SIG-M5 treated with dmso at 0.1 percent for 504 hours (cell line): Measurements from ENCODE around the gene HYAL2.

Experiments used
- DNase-seq: peaks from one replicate; lab custom pipeline; 2025; ENCODE audit not compliant: unreplicated experiment; lab: John Stamatoyannopoulos, UW

HYAL2 gene, protein sequence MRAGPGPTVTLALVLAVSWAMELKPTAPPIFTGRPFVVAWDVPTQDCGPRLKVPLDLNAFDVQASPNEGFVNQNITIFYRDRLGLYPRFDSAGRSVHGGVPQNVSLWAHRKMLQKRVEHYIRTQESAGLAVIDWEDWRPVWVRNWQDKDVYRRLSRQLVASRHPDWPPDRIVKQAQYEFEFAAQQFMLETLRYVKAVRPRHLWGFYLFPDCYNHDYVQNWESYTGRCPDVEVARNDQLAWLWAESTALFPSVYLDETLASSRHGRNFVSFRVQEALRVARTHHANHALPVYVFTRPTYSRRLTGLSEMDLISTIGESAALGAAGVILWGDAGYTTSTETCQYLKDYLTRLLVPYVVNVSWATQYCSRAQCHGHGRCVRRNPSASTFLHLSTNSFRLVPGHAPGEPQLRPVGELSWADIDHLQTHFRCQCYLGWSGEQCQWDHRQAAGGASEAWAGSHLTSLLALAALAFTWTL

DNA sequence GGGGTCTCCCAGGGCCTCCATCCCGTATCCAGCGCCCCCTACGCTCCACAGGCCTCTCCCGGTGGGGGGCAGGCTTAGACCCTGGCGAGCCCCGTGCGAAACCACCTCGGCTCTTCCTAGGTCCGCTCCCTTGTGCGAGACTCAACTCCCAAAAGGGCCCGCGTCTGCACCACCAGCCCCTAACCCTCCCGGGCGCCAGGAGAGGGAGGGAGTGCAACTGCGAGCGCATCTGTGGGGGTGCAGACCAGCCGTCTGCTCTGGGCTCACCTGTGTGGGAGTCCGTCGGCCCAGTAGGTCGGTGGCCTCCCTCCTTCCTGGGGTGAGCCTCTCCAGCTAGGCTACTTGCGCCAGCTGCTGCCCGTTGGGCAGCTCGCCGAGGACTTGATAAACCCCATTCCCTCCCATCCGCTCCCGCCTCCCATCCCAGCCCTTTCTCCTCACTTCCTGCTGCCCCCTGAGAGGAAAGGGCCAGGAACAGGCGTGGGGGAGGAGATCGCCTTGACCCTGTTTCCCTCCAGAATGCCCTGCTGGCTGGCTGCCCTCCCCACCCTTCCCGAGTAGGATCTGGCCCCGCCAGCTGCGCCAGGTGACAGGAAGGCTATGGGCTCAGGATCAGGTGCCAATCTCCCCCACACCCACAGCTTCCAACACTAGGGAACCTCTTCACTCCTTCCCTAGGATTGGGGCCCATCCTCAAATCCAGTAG lies at the start of gene HYAL2:
Gene HYAL2, minus strand, starts transcription at position 360 of the 706 bp plus-strand sequence. CDS start 2,256 bp downstream, outside the sequence.
- DNase-seq, result no peak

DNA sequence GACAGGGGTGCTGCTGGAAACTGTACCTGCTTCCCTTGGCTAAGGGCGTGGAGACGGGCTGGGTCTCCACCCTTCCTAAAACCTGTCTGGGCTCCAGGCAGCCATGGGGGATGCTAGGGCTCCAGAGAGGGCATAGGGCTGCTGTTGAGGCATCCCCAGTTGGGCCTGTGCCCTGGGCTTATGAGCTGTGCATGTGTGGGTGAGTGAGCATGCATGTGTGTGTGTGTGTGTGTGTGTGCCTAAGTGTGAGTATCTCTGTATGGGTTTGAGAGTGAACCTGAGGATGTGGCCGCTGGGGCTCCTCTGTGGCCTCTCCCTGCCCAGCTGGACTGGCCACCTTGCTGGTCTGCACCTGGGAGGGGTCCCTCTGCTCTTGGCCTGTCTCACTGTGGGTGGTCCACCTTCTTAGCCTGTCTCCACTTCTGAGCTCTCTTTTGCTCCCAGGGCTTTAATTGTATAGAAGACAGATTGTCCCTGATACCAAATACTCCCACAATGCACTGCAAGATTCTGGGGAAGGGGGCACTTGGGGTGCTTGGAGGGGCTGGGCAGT lies 48.7 kb upstream of the HYAL2 start:
- DNase-seq, result no peak

DNA sequence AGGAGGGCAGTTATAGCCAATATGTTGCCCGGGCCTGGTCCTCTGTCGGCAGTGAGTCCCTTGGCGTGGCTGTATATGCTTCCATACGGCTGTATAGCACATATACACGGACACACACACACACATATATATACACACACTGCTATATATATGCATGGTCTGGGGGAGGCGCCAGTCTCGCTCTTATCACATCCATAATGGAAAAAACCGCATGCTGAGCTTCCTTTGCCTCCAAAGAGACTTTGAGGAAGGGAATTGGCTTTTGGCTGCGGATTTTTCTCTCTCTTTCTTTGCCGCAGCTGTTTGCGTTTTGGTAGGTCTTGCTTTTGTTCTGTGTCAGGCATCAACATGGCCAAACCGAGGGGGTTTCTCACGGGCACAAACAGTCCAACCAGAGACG lies 48.0 kb upstream of the HYAL2 start:
- DNase-seq, result peak; percentile 17

DNA sequence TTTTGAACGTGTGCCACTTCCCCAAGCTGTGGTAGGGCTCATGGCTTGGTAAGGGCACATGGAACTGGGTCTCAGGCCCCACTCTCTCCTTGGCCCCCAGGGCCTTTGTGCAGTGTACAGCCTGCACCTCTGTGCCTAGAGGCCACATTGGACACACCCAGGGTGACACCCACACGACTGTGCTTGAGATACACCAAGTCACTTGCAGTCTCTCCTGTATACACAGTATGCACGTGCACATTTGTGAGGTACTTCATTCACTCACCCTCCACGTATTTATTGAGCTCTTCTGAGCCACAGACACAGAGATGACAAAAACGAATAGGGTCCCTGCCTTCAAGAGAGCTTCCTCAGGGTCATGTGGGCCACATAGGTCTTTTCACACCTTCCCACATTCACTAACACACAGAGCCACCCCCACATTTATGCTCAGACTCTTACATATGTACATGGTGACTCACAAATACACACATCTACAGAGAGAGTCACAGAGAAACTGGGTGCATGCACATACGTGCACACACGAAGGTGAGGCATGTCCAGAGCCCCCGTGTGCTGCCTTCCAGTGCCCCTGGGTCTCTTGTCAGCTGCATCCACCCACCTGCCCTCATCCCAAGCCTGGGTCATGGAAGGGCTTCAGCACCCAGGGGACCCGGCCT lies 46.6 kb upstream of the HYAL2 start:
- no peak for DNase-seq

DNA sequence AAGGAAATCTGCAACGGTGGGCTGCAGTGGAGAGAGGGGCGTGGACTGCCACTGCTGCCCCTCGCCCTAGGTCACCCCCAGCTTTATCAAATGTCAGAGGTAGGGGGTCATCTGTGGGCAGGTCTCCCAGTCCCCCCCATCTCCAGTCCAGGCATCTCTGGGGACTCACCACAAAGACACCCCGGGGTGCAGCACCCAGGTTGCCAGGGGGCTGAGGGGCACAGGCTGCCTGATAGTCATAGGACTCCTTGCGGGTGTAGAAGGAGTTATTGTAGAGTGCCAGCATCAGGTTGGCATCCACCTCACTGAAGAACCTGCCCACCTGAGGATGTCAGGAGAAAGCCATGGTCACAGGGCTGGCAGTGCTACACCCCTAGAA lies 43.3 kb upstream of the HYAL2 start:
- DNase-seq, result no peak

DNA sequence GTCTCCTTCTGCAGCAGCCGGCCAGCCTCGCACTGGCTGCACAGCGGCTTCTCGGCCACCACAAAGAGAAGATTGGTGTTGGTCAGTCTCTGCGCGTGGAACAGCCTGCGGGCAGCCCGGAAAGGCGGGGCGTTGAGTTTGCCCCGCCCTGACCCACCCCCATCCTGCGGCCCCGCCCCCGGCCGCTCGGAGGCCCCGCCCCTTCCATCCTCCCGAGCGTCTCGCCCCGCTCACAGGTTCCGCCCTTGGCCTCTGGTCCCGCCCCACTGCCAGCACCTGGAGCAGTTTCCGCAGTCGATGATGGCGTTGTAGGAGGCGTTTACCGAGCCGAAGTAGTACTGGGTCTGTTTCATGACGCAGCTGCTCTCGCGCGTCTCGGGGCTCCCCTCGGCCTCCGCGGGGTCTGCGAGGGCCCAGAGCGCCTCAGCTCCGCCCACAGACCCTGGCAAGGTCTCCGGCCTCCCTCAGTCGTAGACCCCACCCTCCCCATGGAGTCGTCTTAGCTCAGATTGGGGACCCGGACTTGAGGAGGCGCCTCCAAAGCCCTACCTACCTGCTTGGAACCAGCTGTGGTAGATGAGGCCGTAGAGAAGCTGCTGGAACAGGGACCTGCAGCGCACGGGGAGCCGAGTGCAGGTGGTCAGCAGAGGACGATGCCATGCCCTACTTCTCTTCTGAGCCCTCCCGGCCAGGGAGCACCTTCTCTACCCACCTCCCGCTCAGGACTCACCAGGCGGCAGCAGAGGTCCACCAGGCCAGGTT lies 42.7 kb upstream of the HYAL2 start:
- DNase-seq, result peak; percentile 87

DNA sequence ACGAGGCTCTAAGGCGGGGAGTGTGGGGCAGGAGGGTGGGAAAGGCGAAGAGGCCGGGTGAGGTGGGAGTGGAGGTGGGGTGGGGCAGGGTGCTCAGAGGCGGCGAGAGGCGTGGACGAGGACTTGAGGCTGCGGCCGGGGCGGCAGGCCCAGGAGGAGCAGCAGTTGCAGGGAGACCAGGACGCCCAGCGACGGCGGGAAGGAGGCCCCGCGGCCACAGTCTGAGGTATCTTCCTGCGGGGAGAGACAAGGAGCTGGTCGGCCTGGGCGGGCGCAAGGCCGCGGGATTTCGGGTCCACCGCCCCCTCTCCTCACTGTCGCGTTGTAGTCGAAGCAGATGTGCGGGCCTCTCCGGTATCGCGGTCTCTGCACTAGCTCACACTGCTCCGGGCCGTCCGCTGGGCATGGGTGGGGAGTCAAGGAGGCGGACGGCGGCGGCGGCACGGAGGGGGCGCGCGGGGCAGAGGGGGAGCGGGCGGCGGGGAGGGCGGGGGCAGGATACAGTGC lies 42.1 kb upstream of the HYAL2 start:
- DNase-seq, result no peak

DNA sequence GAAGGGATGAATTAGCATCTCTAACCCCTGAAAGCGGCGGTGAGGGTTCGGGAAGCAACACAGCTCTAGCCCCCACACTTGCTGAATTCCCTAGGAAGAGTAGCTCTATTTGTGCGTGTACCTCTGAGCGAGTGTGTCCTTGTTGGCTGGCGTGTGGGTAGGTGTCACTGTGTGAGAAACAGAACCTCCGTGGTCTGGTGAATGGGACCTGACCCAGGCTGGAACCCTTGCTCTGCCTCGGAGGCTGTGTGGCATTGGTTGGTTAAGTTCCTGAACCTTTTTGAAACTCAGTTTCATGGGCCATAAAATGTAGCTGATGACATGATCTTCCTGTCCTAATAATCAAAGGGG lies 37.2 kb upstream of the HYAL2 start:
- no peak for DNase-seq

DNA sequence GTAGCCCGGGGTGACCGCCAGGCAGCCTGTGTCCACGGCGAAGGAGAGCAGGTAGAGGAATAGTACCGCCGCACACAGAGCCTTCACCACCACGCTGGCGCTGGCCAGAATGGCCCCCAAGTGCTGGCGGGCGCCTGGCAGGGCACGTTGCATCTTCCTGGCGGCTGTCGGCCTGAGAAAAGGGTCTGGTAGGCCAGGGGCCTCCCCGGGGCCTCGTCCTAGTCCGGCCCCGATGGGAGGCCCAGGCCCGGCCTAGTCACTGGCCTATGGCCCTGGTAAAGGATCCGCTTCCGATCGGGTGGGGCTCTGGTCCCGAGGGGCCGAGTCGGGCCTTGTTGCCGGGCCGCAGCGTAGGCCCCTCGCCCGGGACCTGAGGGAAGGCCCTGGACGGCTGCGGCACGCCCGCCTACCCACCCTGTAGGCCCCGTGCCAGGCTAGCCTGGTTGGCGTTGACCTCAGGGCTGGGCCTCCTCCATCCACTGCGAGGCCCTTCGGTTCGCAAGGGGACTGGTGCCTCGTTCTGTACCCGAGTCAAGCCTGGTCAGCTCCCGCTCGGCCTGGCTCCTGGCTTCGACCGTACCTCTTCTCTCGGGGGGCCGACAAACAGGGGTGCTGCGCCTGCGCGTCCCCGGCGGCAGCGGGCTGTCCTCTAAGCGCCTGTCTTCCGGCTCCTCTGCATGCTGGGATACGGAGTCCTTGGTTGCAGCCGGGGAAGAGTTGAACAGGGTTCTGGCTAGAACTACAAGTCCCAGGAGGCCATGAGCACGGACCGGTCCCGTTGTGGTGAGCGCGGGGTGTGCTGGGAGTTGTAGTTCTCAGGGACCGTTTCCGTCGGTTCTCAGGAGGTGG lies 36.6 kb upstream of the HYAL2 start, which contains the start of gene TMEM115:
Gene TMEM115, minus strand, starts transcription at position 611 of the 849 bp plus-strand sequence. Its CDS starts 458 bp downstream, at position 153.
- peak; percentile 99 for DNase-seq

DNA sequence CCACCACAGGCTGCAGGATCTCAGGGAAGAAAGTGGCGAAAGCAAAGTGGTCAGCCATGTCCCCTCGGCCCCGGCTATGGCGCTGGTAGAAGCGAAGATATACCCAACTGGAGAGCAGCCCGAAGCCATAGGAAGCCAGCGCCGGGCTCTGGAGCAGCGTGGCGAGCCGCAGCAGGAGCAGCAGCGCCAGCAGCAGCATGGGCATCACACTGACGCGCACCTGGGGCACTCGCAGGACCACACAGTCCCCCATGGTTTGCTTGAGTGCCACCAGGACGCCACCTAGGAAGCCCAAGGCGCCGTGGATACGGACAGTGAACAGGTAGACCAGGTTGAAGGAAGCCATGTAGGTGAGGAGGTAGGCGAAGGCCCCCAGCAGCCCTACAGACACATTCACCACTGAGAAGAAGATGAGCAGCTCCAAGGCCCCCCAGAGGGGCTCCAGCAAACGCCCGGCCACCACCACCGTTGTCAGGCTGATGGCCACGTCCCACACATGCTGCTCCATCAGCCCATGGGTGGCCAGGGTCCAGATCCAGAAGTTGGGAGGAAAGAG lies 35.9 kb upstream of the HYAL2 start:
- DNase-seq, result no peak

DNA sequence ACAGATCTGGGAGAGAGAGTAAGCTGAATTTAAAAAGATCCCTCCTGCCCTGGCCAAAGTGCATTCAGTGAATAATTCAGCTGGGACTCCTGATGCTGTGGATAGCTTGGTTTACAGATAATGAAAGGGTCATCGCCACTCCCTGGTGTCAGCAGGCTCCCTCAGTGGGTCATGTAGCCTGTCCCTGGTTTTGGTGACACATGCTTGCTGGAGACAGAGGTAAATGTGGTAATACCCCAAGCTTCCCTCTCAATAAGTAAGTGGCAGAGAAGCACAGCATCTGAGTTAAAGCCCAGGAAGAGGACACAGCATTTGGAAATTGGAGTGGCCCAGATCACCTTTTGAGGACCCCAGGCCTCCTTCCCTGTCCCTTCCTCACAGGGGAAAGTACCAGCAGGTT lies 34.9 kb upstream of the HYAL2 start:
- DNase-seq, result peak; percentile 21

DNA sequence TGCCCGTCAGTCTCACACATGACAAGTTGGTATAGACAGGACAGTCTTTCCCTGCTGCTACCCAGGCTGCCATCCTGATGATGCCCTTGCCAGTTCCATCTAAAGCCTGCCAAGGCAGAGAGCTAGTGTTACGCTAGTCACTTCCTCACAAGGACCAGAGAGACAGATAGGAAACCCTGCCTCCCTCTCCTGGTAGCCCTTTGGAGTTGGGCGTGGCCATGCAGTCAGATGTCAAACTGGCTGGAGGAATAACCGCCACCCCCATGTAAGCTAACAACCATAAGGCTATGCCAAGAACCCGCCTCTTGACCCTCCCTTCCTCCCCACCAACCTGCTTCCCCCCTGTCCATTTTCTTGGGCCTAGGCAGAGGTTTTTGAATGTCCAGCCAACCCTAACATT lies 34.0 kb upstream of the HYAL2 start:
- DNase-seq, result peak; percentile 73

DNA sequence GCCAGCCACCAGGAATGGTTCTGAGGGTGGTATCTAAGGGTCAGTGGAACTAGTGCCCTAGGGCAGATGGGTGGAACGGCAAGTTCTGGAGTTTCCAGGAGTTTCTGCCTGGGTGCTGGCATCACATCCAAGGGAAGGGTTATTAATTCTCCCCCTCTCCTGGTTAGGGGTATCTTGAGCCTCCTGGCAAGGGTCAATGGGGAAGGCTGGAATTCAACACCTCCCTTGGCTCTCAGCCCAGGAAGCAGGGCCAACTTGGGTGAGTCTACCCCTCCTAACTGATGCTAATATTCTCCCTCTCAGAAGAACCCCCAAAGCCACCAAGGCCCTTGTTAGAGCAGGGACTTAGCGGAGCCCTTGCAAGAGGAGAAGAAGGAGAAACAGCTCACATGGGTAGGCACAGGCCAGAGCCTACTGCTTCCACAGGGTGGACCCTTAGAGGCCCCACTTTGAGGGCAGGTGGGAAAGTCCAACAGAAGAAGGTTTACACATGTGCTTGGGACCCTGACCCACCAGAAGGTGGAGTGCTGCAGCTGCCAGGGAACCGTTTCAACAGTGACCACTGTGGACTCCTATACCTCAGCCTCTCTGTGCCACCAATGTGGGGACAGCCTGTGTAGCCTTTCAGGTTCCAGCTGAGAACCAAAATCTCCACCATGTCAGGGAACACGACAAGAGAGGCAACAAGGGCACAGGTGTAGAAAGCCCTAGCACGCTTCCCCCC lies 33.4 kb upstream of the HYAL2 start:
- DNase-seq, result no peak

DNA sequence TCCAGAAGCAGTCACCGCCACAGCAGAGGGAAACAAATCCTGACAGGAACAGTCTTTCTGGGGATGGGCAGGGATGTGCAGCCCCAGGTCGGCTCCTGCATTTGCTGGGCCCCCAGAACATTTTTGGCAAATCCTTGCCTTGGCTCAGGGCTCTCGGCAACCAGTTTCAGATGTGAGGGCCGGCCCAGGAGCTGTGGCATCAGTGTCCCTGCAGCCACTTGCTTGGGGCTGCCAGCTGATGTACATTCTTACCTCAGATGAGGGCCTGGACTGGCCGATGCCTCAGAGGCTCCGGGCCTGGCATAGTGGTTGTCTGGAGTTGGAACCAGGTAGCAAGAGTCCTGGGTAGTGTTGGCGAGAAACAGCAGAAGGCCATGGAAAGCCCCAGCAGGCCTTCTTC lies 32.3 kb upstream of the HYAL2 start:
- no peak for DNase-seq

DNA sequence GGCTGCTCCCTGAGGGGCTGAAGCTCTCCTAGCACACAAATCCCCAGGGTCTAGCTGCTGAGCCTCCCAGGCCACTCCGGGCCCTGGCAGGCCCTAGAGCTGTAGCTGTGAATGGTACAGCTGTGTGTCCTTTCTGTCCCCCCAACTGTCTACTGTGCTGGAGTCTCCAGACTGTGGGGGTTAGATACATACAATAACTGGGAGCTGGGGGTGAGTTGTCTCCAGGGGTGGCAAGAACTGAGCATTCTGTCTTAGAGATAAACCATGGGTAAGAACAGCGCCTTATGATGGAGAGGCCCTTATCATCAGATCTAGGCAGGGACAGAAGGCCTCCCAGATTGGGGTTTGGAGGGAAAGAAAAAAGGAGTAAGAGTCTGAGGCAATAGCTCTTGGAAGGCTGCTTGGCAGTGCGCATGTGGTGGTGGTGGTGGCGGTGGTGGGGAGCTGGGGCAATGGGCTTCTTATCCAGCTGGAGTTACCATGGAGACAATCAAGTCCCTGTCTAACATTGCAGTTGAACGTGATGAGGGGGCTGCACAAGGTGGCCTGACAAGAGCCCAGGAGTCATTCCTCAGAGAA lies 31.7 kb upstream of the HYAL2 start:
- no peak for DNase-seq

DNA sequence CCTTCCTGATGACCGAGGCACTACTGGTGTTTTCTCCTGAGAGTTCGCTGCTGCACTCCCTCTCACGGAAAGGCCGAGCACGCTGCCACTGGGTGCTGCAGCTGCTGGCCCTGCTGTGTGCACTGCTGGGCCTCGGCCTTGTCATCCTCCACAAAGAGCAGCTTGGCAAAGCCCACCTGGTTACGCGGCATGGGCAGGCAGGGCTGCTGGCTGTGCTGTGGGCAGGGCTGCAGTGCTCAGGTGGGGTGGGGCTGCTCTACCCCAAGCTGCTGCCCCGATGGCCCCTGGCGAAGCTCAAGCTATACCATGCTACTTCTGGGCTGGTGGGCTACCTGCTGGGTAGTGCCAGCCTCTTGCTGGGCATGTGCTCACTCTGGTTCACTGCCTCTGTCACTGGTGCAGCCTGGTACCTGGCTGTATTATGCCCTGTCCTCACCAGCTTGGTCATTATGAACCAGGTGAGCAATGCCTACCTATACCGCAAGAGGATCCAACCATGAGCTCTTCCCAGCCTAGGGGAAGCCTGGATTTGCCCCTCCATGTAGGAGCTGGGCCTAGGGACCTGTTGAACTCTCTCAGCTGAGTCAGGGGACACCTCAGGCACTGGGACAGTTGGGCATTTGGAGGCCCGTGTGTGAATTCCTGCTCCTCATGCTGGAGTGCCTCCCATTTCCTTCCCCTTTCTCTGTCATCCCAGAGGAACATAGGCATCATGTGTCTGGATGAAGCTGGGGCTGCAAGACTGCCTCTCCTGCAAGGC lies 30.9 kb upstream of the HYAL2 start:
- DNase-seq, result no peak

DNA sequence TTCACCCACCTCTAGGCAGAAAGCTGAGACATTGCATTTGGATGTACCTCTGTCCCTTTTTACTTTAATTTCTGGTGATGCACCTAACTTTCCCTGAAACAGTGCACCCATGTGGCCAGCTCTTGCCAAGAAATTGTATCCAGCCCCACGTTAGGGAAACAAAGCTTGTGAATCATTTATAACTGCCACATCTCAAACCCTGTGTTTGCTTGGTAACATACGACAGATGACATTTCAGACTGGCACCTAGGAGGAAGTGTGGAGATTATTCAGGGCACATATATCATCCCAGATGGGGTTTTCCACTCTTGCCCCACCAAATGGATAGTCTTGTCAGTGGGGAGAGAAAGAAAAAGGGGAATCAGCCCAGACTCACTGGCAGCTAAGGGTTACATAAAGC lies 30.2 kb upstream of the HYAL2 start:
- DNase-seq, result peak; percentile 50

DNA sequence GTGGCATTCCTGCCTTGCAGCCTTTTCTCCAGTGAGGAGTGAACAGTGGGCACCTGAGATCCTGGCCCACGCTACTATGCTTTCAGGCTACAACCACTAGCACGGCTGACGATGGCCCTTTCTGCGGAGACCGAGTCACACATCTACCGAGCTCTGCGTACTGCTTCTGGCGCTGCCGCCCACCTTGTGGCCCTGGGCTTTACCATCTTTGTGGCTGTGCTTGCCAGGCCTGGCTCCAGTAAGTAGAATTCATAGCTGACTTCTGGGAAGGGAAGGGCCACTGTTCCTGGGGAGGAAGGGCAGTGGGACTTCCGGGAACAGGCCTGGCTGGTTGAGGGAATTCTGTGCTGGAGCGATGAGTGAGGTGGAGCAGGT lies 28.8 kb upstream of the HYAL2 start:
- no peak for DNase-seq
